Endothelial cell (in vitro differentiated cells): ENCODE data around the gene NPFFR1. TPM values are rescaled to one million over a fixed set of nuclear protein-coding genes. Genes with fewer than 3 reads are reported as not detected.

Experiments
- DNase-seq: peaks from one replicate; pipeline ENCODE4 v3.0.0; 2021; ENCODE audit warnings: low spot score
- H3K27ac Mint-ChIP-seq: one replicate; pipeline ENCODE4 v1.8.0; 2021; ENCODE audit warnings: mixed read lengths, inconsistent platforms; ENCODE audit not compliant: unreplicated experiment
- H3K27me3 Mint-ChIP-seq: one replicate; pipeline ENCODE4 v1.8.0; 2021; ENCODE audit warnings: mild to moderate bottlenecking, moderate library complexity, mixed read lengths, inconsistent platforms; ENCODE audit not compliant: unreplicated experiment
- H3K36me3 Mint-ChIP-seq: one replicate; pipeline ENCODE4 v1.8.0; 2021; ENCODE audit warnings: mild to moderate bottlenecking, low read depth, mixed read lengths, inconsistent platforms; ENCODE audit not compliant: unreplicated experiment
- H3K4me1 Mint-ChIP-seq: one replicate; pipeline ENCODE4 v1.8.0; 2021; ENCODE audit warnings: mild to moderate bottlenecking, mixed read lengths, inconsistent platforms; ENCODE audit not compliant: unreplicated experiment
- H3K4me3 Mint-ChIP-seq: one replicate; pipeline ENCODE4 v1.8.0; 2021; ENCODE audit warnings: mild to moderate bottlenecking, mixed read lengths, inconsistent platforms; ENCODE audit not compliant: unreplicated experiment
- H3K9me3 Mint-ChIP-seq: one replicate; pipeline ENCODE4 v1.8.0; 2021; ENCODE audit warnings: mixed read lengths, inconsistent platforms; ENCODE audit not compliant: unreplicated experiment
- CTCF ChIP-seq: fragments of 200-600 bp; sonication (generic); IDR thresholded peaks from one replicate; pipeline ENCODE4 v1.5.0; 2021; ENCODE audit warnings: antibody characterized with exemption; ENCODE audit not compliant: unreplicated experiment
- total RNA-seq: library from RNA; stranded (reverse); fragmentation: NEBNext Ultra II Directional; extraction: Animal tissue kit (Norgen Biotek cat#: 25700); gene quantifications from one replicate; pipeline ENCODE4 v1.2.1, GENCODE V29; 2021; ENCODE audit not compliant: unreplicated experiment

NPFFR1 gene
- total RNA-seq, 1 donor from 2014 or later = not detected

GRCh38 chr10:70293169-70293843 is 9.5 kb upstream of the NPFFR1 start:
- DNase-seq = no peak
- H3K4me3 Mint-ChIP-seq = no peak overlapping the region
- H3K36me3 Mint-ChIP-seq = no peaks in the 10 kb centered on the region
- no peaks in the 10 kb centered on the region for H3K9me3 Mint-ChIP-seq
- no peaks in the 10 kb centered on the region for H3K4me1 Mint-ChIP-seq
- no peak for TF ChIP-seq CTCF
- peaks cover 1% of the 10 kb centered on the region for H3K27me3 Mint-ChIP-seq
- H3K27ac Mint-ChIP-seq = no peak overlapping the region

- no peaks in the 10 kb centered on the region for H3K9me3 Mint-ChIP-seq
- no peak for DNase-seq
- no peaks in the 10 kb centered on the region for H3K36me3 Mint-ChIP-seq
- peaks cover 4% of the 10 kb centered on the region for H3K27me3 Mint-ChIP-seq
- H3K4me3 Mint-ChIP-seq = no peak overlapping the region
- no peak overlapping the region for H3K27ac Mint-ChIP-seq
- TF ChIP-seq CTCF = no peak
- no peaks in the 10 kb centered on the region for H3K4me1 Mint-ChIP-seq
These were observed 8.2 kb upstream of the NPFFR1 start for GRCh38 chr10:70292004-70292403.

GRCh38 chr10:70289739-70290138 is 5.9 kb upstream of the NPFFR1 start:
- no peak for DNase-seq
- Mint-ChIP-seq H3K36me3 (no peaks in the 10 kb centered on the region), H3K4me1 (no peaks in the 10 kb centered on the region), H3K27me3 (peaks cover 4% of the 10 kb centered on the region), H3K9me3 (no peaks in the 10 kb centered on the region), H3K27ac (no peak overlapping the region), H3K4me3 (no peak overlapping the region)
- no peak for TF ChIP-seq CTCF

GRCh38 chr10:70286616-70287015 is 2.8 kb upstream of the NPFFR1 start:
- no peak overlapping the region for H3K27ac Mint-ChIP-seq
- DNase-seq = no peak
- no peaks in the 10 kb centered on the region for H3K4me1 Mint-ChIP-seq
- H3K36me3 Mint-ChIP-seq = no peaks in the 10 kb centered on the region
- no peak overlapping the region for H3K4me3 Mint-ChIP-seq
- no peaks in the 10 kb centered on the region for H3K9me3 Mint-ChIP-seq
- TF ChIP-seq CTCF = no peak
- H3K27me3 Mint-ChIP-seq = peaks cover 15% of the 10 kb centered on the region

GRCh38 chr10:70285476-70285831 is 1.6 kb upstream of the NPFFR1 start:
- H3K36me3 Mint-ChIP-seq = no peaks in the 10 kb centered on the region
- TF ChIP-seq CTCF = no peak
- H3K27me3 Mint-ChIP-seq = peaks cover 15% of the 10 kb centered on the region

More at GRCh38 chr10:70285476-70285831, 1.6 kb upstream of the NPFFR1 start:
- Mint-ChIP-seq H3K27ac (no peak overlapping the region), H3K4me3 (no peak overlapping the region), H3K9me3 (no peaks in the 10 kb centered on the region), H3K4me1 (no peaks in the 10 kb centered on the region)
- DNase-seq = no peak
